Measurements from ENCODE around the gene BCORL1.

Gene BCORL1

DNA sequence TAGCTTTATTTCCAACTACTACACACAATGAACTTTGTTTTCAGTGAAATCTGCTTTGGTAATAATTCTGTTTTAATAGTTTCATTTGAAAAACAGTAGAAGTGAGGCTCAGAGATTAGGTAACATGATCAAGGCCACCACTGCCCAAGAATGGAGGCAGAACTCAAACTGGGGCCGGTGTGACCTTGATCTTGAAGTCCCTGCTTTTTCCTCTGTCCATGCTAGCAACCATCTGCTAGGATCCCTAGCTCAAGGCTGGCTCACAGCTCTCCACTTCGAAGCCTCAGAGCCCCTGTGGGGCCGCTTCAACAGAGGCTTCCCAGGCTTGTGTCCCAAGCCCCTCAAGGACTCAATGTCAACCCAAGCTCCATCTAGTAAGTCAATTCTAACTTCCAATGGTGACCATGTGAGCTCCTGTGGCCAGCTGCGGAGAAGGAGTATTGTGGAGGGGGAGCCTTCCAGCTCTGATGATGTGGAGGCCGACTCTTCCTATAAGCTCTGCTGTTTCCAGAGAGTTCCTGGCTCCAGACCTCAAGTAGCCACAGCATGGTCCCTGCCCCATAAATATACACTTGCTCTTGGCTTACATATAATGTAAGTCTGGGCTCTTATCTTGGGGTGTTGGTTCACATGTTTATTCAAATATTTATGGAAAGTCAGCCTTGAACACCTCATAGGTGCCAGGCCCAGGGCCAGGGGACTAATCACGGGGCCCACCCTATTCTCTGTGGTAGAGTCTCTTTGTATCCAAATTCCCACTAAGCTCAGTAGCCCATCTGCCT lies 113.0 kb downstream of the BCORL1 start:
- FAIRE-seq: no peak

- FAIRE-seq: no peak
Measured at GRCh38 chrX:130097507-130098209, 115.2 kb downstream of the BCORL1 start.

DNA sequence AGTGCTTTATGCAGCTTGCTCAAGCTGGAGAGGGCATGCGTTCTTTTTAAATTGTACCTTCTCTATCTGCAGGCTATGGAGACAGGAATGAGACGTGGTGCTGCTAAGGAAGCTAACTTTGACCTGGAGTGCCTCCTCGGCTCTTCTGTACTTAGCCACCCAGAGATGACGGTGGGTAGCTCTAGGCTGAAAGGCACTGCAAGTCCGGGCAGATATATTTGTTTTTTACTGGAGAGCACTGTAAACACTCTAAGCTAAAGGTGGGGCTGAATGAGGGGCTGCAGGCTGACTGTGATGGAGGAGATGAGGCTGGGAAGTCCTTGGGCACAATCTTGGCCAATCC lies 115.7 kb downstream of the BCORL1 start:
- FAIRE-seq: no peak

- FAIRE-seq: no peak
Measured at GRCh38 chrX:130100180-130100579, 117.7 kb downstream of the BCORL1 start.

GRCh38 chrX:130103605-130104004 lies 121.2 kb downstream of the BCORL1 start:
- FAIRE-seq: no peak

DNA sequence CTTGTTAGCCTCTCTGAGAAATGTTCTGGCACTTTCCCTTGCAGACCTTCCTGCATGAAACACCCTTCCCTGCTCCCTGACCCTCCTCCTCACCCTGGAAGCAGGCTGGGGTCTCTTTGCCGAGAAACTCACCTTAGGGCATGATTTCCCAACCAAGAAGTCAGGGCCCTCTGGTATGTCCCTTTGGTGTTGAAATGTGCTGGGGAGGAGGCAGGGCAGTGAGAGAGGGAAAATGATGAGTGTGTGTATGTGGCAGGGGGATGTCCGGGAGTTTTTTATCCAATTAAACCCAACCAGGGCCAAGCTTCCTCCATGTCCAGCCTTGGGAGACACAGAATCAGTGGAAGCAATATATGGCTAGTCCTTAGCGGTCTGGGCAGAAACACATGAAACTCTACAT lies 122.8 kb downstream of the BCORL1 start:
- no peak for FAIRE-seq

DNA sequence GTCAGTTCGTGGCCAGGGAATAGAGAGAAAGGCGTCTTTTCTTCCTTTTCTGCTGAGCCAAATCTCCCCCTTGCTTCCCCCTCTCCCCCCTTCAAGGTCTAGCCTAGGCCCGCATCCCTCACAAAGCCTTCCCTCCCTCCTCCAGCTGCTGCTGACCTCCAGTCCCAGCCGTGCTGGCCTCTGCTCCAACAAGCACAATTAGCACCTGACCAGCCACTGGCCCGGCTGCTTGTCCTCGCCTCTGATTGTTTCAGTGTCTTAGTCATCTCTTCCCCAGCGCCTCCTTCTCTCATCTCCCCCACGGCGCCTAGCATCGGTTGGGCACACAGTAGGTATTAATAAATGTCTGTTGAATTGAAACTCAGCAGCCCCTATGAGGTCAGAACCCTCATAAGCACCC lies 123.6 kb downstream of the BCORL1 start:
- FAIRE-seq: no peak

All from A204.1 (cell line).